ENCODE results near the gene SRC.

DNA sequence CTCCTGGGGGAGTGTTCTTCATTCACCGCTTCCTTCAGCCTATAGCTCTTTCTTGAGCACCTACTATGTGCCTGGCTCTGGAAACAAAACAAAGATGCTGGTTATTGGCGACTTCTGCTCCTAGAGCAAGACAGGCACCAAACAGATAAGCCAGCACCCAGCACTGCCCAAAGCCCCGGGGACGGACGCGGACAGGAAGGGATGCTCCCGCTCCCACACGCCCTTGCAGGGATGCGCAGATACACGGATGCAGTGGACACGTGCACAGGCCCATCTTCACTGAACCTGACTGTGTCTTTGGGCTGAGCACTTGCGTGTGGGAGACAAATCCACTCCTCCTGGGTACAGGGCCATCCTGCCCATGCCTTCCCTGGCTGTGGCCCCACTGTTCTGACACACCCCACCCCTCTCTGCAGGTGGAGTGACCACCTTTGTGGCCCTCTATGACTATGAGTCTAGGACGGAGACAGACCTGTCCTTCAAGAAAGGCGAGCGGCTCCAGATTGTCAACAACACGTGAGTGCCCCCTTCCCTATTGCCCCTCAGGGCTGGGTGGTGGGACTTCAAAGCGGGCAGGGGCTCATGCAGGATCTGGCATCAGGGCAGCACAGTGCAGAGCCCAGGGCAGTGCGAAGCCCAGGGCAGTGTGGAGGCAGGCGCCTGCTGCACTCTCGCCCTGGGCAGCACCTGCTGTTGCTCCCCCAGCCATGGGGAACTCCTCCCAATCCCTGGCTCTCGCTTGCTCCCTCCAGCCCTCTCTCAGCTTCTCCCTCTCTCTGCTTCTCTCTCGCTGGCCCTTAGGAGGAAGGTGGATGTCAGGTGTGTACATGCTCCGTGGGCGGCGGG, 39.9 kb downstream of the SRC start:
- TF ChIP-seq POLR2AphosphoS5 (IDR thresholded peaks at IDR 0.05; ENCODE audit: low read depth) (no peak), GABPA (IDR thresholded peaks at IDR 0.05; ENCODE audit: low read depth) (no peak), SPI1 (IDR thresholded peaks at IDR 0.05; ENCODE audit: borderline replicate concordance, low read depth) (no peak)
- TF ChIP-seq, protein P1, sequence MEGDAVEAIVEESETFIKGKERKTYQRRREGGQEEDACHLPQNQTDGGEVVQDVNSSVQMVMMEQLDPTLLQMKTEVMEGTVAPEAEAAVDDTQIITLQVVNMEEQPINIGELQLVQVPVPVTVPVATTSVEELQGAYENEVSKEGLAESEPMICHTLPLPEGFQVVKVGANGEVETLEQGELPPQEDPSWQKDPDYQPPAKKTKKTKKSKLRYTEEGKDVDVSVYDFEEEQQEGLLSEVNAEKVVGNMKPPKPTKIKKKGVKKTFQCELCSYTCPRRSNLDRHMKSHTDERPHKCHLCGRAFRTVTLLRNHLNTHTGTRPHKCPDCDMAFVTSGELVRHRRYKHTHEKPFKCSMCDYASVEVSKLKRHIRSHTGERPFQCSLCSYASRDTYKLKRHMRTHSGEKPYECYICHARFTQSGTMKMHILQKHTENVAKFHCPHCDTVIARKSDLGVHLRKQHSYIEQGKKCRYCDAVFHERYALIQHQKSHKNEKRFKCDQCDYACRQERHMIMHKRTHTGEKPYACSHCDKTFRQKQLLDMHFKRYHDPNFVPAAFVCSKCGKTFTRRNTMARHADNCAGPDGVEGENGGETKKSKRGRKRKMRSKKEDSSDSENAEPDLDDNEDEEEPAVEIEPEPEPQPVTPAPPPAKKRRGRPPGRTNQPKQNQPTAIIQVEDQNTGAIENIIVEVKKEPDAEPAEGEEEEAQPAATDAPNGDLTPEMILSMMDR (IDR thresholded peaks at IDR 0.05; ENCODE audit: insufficient read depth, low read length), result no peak
- TF ChIP-seq, protein P2, sequence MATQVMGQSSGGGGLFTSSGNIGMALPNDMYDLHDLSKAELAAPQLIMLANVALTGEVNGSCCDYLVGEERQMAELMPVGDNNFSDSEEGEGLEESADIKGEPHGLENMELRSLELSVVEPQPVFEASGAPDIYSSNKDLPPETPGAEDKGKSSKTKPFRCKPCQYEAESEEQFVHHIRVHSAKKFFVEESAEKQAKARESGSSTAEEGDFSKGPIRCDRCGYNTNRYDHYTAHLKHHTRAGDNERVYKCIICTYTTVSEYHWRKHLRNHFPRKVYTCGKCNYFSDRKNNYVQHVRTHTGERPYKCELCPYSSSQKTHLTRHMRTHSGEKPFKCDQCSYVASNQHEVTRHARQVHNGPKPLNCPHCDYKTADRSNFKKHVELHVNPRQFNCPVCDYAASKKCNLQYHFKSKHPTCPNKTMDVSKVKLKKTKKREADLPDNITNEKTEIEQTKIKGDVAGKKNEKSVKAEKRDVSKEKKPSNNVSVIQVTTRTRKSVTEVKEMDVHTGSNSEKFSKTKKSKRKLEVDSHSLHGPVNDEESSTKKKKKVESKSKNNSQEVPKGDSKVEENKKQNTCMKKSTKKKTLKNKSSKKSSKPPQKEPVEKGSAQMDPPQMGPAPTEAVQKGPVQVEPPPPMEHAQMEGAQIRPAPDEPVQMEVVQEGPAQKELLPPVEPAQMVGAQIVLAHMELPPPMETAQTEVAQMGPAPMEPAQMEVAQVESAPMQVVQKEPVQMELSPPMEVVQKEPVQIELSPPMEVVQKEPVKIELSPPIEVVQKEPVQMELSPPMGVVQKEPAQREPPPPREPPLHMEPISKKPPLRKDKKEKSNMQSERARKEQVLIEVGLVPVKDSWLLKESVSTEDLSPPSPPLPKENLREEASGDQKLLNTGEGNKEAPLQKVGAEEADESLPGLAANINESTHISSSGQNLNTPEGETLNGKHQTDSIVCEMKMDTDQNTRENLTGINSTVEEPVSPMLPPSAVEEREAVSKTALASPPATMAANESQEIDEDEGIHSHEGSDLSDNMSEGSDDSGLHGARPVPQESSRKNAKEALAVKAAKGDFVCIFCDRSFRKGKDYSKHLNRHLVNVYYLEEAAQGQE (IDR thresholded peaks at IDR 0.05; ENCODE audit: insufficient replicate concordance, low read depth), result no peak

Measured in HL-60 (cell line).